GM23338 (cell line): ENCODE results near the gene SLC27A4. TPM values are rescaled to one million over a fixed set of nuclear protein-coding genes. Genes with fewer than 3 reads are reported as not detected.

Source experiments
- ATAC-seq: fragments of 200-7000 bp; cut with Tn5 transposase; 3 replicates; pipeline ENCODE4 v1.9.1; 2020
- DNase-seq: peaks from one replicate; pipeline ENCODE4 v3.0.0-alpha.2; 2015; ENCODE audit warnings: low spot score
- H2AFZ ChIP-seq: fragments of 200-600 bp; sonication (generic); 2 replicates; pipeline ENCODE4 v1.8.0; 2016; ENCODE audit warnings: antibody characterized with exemption, mild to moderate bottlenecking, moderate library complexity
- H3F3A ChIP-seq: fragments of 200-600 bp; sonication (generic); replicated peaks from 2 replicates; pipeline ENCODE4 v1.8.0; 2017; ENCODE audit warnings: antibody characterized with exemption, mixed run types, low read depth
- H3K27ac ChIP-seq: fragments of 200-600 bp; sonication (generic); 2 replicates; pipeline ENCODE4 v1.6.1; 2016; ENCODE audit warnings: low read depth
- H3K27me3 ChIP-seq: fragments of 200-600 bp; sonication (generic); 2 replicates; pipeline ENCODE4 v1.8.0; 2016; ENCODE audit warnings: mild to moderate bottlenecking, mixed run types, moderate library complexity; ENCODE audit not compliant: insufficient read depth
- H3K36me3 ChIP-seq: fragments of 200-600 bp; sonication (generic); 2 replicates; pipeline ENCODE4 v1.8.0; 2016; ENCODE audit warnings: mild to moderate bottlenecking; ENCODE audit not compliant: insufficient read depth
- H3K4me1 ChIP-seq: fragments of 200-600 bp; sonication (generic); 2 replicates; pipeline ENCODE4 v1.8.0; 2016; ENCODE audit warnings: mild to moderate bottlenecking, moderate library complexity; ENCODE audit not compliant: insufficient read depth
- H3K4me2 ChIP-seq: fragments of 200-600 bp; sonication (generic); 2 replicates; pipeline ENCODE4 v1.7.1; 2017; ENCODE audit warnings: mixed run types
- H3K4me3 ChIP-seq: fragments of 200-600 bp; sonication (generic); 2 replicates; pipeline ENCODE4 v1.6.1; 2016; ENCODE audit warnings: mixed run types
- H3K79me2 ChIP-seq: fragments of 200-600 bp; sonication (generic); replicated peaks from 2 replicates; pipeline ENCODE4 v1.8.0; 2017; ENCODE audit warnings: mild to moderate bottlenecking; ENCODE audit not compliant: insufficient read depth
- H3K9me2 ChIP-seq: fragments of 200-600 bp; sonication (generic); 2 replicates; pipeline ENCODE4 v1.8.0; 2017; ENCODE audit not compliant: insufficient read depth
- H4K20me1 ChIP-seq: fragments of 200-600 bp; sonication (generic); replicated peaks from 2 replicates; pipeline ENCODE4 v1.8.0; 2017; ENCODE audit warnings: mild to moderate bottlenecking; ENCODE audit not compliant: insufficient read depth
- H3K27ac Mint-ChIP-seq: 2 replicates; pipeline ENCODE4 v1.8.0; 2020; ENCODE audit warnings: inconsistent platforms, mild to moderate bottlenecking, moderate library complexity, mixed read lengths
- H3K27me3 Mint-ChIP-seq: 3 replicates; pipeline ENCODE4 v1.8.0; 2022; ENCODE audit warnings: low read depth, mild to moderate bottlenecking, moderate library complexity, mixed read lengths, inconsistent platforms; ENCODE audit not compliant: insufficient read depth, poor library complexity
- H3K36me3 Mint-ChIP-seq: 3 replicates; pipeline ENCODE4 v1.8.0; 2021; ENCODE audit warnings: low read depth, mild to moderate bottlenecking, inconsistent platforms, moderate library complexity, mixed read lengths
- H3K4me1 Mint-ChIP-seq: 3 replicates; pipeline ENCODE4 v1.8.0; 2020; ENCODE audit warnings: mild to moderate bottlenecking, inconsistent platforms, mixed read lengths
- H3K4me3 Mint-ChIP-seq: 3 replicates; pipeline ENCODE4 v1.8.0; 2021; ENCODE audit warnings: moderate library complexity, mild to moderate bottlenecking, inconsistent platforms, mixed read lengths
- H3K9me3 Mint-ChIP-seq: 3 replicates; pipeline ENCODE4 v1.8.0; 2020; ENCODE audit warnings: moderate library complexity, mild to moderate bottlenecking, inconsistent platforms, mixed read lengths
- CREB1 ChIP-seq: fragments of 250-450 bp; sonication (Bioruptor Pico); IDR thresholded peaks from 2 replicates; pipeline ENCODE4 v1.5.0; 2020; ENCODE audit warnings: low read depth, mild to moderate bottlenecking, moderate library complexity
- ETS1 ChIP-seq: IDR thresholded peaks from 2 replicates; pipeline ENCODE4 v1.6.1; 2016; ENCODE audit warnings: antibody characterized with exemption
- EZH2 ChIP-seq: fragments of 200-600 bp; sonication (generic); IDR thresholded peaks from one replicate; pipeline ENCODE4 v1.8.0; 2017; ENCODE audit warnings: antibody characterized with exemption, mild to moderate bottlenecking, low read depth; ENCODE audit not compliant: unreplicated experiment
- EZH2phosphoT487 ChIP-seq: fragments of 200-600 bp; sonication (generic); IDR thresholded peaks from one replicate; pipeline ENCODE4 v1.8.1; 2018; ENCODE audit warnings: antibody characterized with exemption; ENCODE audit not compliant: unreplicated experiment
- JUNB ChIP-seq: IDR thresholded peaks from one replicate; pipeline ENCODE4 v1.6.1; 2016; ENCODE audit warnings: antibody characterized with exemption; ENCODE audit not compliant: unreplicated experiment
- POLR2AphosphoS5 ChIP-seq: IDR thresholded peaks from 2 replicates; pipeline ENCODE4 v1.6.1; 2016; ENCODE audit warnings: antibody characterized with exemption, low read depth
- REST ChIP-seq: IDR thresholded peaks from one replicate; pipeline ENCODE4 v1.6.1; 2018; ENCODE audit warnings: antibody characterized with exemption; ENCODE audit not compliant: unreplicated experiment
- STAT1 ChIP-seq: IDR thresholded peaks from one replicate; pipeline ENCODE4 v1.6.1; 2016; ENCODE audit warnings: antibody characterized with exemption; ENCODE audit not compliant: unreplicated experiment
- ZNF114 ChIP-seq: fragments of 250-450 bp; sonication (Bioruptor Pico); IDR thresholded peaks from 2 replicates; pipeline ENCODE4 v1.5.0; 2020; ENCODE audit warnings: mild to moderate bottlenecking, moderate library complexity
- ZNF331 ChIP-seq: fragments of 250-450 bp; sonication (Bioruptor Pico); IDR thresholded peaks from 2 replicates; pipeline ENCODE4 v1.5.0; 2020; ENCODE audit warnings: low read depth, mild to moderate bottlenecking, moderate library complexity
- ZNF462 ChIP-seq: fragments of 250-450 bp; sonication (Bioruptor Pico); IDR thresholded peaks from 2 replicates; pipeline ENCODE4 v1.5.0; 2020; ENCODE audit warnings: mild to moderate bottlenecking, moderate library complexity
- polyA plus RNA-seq: library from polyadenylated mRNA; unstranded; fragments of >200 nt; fragmentation: Nextera tagmentation; extraction: Ambion mirVana; gene quantifications from 2 replicates; pipeline ENCODE4 v1.2.1, GENCODE V29; 2016
- total RNA-seq: library from RNA; depleted of rRNA; stranded (reverse); fragments of >200 nt; shearing (Covaris generic); gene quantifications from 2 replicates; pipeline ENCODE4 v1.2.3, GENCODE V29; 2014
- TF ChIP-seq, protein P1 (sequence below), 2 experiments: fragments of 200-600 bp in 1 of 2; sonication (generic) in 1 of 2; conservative IDR thresholded peaks; 2 replicates each; pipeline versions ENCODE4 v1.5.1 to v1.6.1; 2016 to 2017; ENCODE audit warnings: antibody characterized with exemption in 2 of 2, low read depth in 2 of 2, mild to moderate bottlenecking in 2 of 2, moderate library complexity in 1 of 2

Gene SLC27A4
- total and polyA plus RNA-seq, 2 experiments from 2014 or later, result 7.9 to 25.3 TPM

DNA sequence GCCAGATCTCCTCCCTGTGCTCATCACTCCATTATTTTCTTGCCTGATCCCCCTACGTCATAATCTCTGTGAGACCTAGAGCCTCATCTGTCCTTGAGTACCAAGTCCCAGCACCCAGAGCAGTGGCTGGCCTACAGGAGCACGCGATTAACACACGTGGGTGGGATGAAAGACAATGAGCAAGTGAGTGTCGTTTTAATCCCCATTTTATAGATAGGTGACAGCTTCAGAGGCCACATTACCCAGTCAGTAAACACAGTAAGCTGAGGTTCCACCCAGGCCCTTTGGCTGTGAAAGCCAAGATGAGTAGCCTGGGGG is 35.4 kb upstream of the SLC27A4 start:
- 0 out of 2 replicates have a peak, but pooled peaks cover 8% of the 10 kb centered on the region for H3K36me3 ChIP-seq
- TF ChIP-seq ZNF114 (CRISPR knock-in tag) (no peak), JUNB (no peak), POLR2AphosphoS5 (no peak), ZNF331 (CRISPR knock-in tag) (no peak), ETS1 (no peak), CREB1 (CRISPR knock-in tag) (no peak), STAT1 (no peak), EZH2phosphoT487 (no peak), REST (no peak), EZH2 (no peak), ZNF462 (CRISPR knock-in tag) (no peak)
- TF ChIP-seq, protein P1, sequence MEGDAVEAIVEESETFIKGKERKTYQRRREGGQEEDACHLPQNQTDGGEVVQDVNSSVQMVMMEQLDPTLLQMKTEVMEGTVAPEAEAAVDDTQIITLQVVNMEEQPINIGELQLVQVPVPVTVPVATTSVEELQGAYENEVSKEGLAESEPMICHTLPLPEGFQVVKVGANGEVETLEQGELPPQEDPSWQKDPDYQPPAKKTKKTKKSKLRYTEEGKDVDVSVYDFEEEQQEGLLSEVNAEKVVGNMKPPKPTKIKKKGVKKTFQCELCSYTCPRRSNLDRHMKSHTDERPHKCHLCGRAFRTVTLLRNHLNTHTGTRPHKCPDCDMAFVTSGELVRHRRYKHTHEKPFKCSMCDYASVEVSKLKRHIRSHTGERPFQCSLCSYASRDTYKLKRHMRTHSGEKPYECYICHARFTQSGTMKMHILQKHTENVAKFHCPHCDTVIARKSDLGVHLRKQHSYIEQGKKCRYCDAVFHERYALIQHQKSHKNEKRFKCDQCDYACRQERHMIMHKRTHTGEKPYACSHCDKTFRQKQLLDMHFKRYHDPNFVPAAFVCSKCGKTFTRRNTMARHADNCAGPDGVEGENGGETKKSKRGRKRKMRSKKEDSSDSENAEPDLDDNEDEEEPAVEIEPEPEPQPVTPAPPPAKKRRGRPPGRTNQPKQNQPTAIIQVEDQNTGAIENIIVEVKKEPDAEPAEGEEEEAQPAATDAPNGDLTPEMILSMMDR (conservative IDR thresholded peaks at IDR 0.05; ENCODE audit: low read depth in 2 of 2), result no peak
- Mint-ChIP-seq H3K27ac (no peak overlapping the region), H3K4me1 (no peaks in the 10 kb centered on the region), H3K36me3 (peaks cover 20% of the 10 kb centered on the region), H3K27me3 (peaks cover 8% of the 10 kb centered on the region), H3K9me3 (no peaks in the 10 kb centered on the region), H3K4me3 (no peak overlapping the region)
- H3K79me2 ChIP-seq, result no peaks in the 10 kb centered on the region
- H4K20me1 ChIP-seq, result no peaks in the 10 kb centered on the region
- DNase-seq (no peak), ATAC-seq (no peak; the same call in 2 of the 3 replicates)
- no peak overlapping the region for H3K4me2 ChIP-seq
- no peak overlapping the region for H3K27ac ChIP-seq
- no peak overlapping the region for H3K4me3 ChIP-seq
- no peaks in the 10 kb centered on the region for H3F3A ChIP-seq
- no peaks in the 10 kb centered on the region for H3K4me1 ChIP-seq
- no peak overlapping the region for H2AFZ ChIP-seq
- no peaks in the 10 kb centered on the region for H3K27me3 ChIP-seq
- no peaks in the 10 kb centered on the region for H3K9me2 ChIP-seq
